Type B pancreatic cell (in vitro differentiated cells): Measurements from ENCODE around the gene APOL2. TPM values are rescaled to one million over a fixed set of nuclear protein-coding genes. Genes with fewer than 3 reads are reported as not detected.
"Not testable (repeated sequence)": the region's sequence is repeated elsewhere in the genome, so short reads cannot be mapped to it uniquely, and the experiment has no call there.

ENCODE experiments used
- DNase-seq: peaks from one replicate; pipeline ENCODE4 v3.0.0; 2021; ENCODE audit warnings: mixed read lengths; ENCODE audit not compliant: unreplicated experiment; ENCODE audit errors: extremely low spot score
- H3K27ac Mint-ChIP-seq: 2 replicates; pipeline ENCODE4 v1.8.0; 2021; ENCODE audit warnings: mild to moderate bottlenecking, mixed read lengths
- H3K27me3 Mint-ChIP-seq: 2 replicates; pipeline ENCODE4 v1.8.0; 2021; ENCODE audit warnings: mixed read lengths
- H3K36me3 Mint-ChIP-seq: 2 replicates; pipeline ENCODE4 v1.8.0; 2021; ENCODE audit warnings: mixed read lengths
- H3K4me1 Mint-ChIP-seq: one replicate; pipeline ENCODE4 v1.8.0; 2021; ENCODE audit warnings: mixed read lengths; ENCODE audit not compliant: unreplicated experiment
- H3K4me3 Mint-ChIP-seq: 2 replicates; pipeline ENCODE4 v1.8.0; 2021; ENCODE audit warnings: mild to moderate bottlenecking, mixed read lengths
- H3K9me3 Mint-ChIP-seq: 2 replicates; pipeline ENCODE4 v1.8.0; 2021; ENCODE audit warnings: mixed read lengths
- CTCF ChIP-seq: fragments of 200-600 bp; sonication (generic); conservative IDR thresholded peaks from 2 replicates; pipeline ENCODE4 v1.5.0; 2021; ENCODE audit warnings: antibody characterized with exemption, mild to moderate bottlenecking
- total RNA-seq: library from RNA; stranded (reverse); gene quantifications from 2 replicates; pipeline ENCODE4 v1.2.1, GENCODE V29; 2021; ENCODE audit warnings: low replicate concordance

Gene APOL2
- total RNA-seq, 1 donor from 2014 or later = 23.7 TPM

GRCh38 chr22:36201630-36202319, 37.6 kb downstream of the APOL2 start, which contains the start of gene APOL4:
TSS of gene APOL4 (minus strand) at chr22:36201809. CDS start at chr22:36201734, 75 bp downstream.
- peak within 1 kb of the TSS; percentile 71 for H3K4me3 Mint-ChIP-seq
- no peak for TF ChIP-seq CTCF
- H3K27ac Mint-ChIP-seq = peak within 1 kb of the TSS; percentile 91
- H3K4me1 Mint-ChIP-seq = peaks cover 56% of the 10 kb centered on the region
- no peaks in the 10 kb centered on the region for H3K9me3 Mint-ChIP-seq
- DNase-seq = no peak
- no peaks in the 10 kb centered on the region for H3K27me3 Mint-ChIP-seq
- no peaks in the 10 kb centered on the region for H3K36me3 Mint-ChIP-seq

GRCh38 chr22:36201025-36201424, 38.3 kb downstream of the APOL2 start:
- H3K4me1 Mint-ChIP-seq = peaks cover 60% of the 10 kb centered on the region
- H3K27me3 Mint-ChIP-seq, H3K36me3 Mint-ChIP-seq, DNase-seq, H3K9me3 Mint-ChIP-seq, H3K4me3 Mint-ChIP-seq, H3K27ac Mint-ChIP-seq: not testable (repeated sequence)

- peaks cover 64% of the 10 kb centered on the region for H3K4me1 Mint-ChIP-seq
- DNase-seq = no peak
- no peak overlapping the region for H3K4me3 Mint-ChIP-seq
- no peaks in the 10 kb centered on the region for H3K27me3 Mint-ChIP-seq
- no peak for TF ChIP-seq CTCF
- no peaks in the 10 kb centered on the region for H3K9me3 Mint-ChIP-seq
- no peak overlapping the region for H3K27ac Mint-ChIP-seq
- no peaks in the 10 kb centered on the region for H3K36me3 Mint-ChIP-seq
Observed at GRCh38 chr22:36199001-36199551, 40.3 kb downstream of the APOL2 start.

DNA sequence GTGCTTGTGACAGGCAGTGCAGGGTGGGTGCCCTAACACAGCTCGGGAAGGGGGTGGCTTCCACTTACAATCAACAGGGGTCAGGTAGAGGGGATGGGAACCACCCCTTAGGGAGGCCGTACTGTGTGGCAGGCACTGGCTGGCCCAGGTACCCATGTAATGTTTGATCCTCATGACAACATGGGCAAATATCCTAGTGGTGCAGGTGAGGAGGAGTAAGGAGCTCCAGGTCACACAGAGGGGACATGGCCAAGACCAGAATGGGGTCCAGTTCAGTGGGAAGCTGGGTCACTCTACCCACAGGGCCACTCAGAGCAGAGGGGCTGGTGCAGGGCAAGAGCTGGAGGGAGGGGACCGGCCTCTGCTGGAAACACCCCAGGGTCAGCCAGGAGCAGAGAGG, 40.8 kb downstream of the APOL2 start:
- H3K27me3 Mint-ChIP-seq = no peaks in the 10 kb centered on the region
- no peak for DNase-seq
- peak overlapping the region; percentile 76 for H3K4me3 Mint-ChIP-seq
- H3K36me3 Mint-ChIP-seq = no peaks in the 10 kb centered on the region
- H3K27ac Mint-ChIP-seq = peak overlapping the region; percentile 85
- no peak for TF ChIP-seq CTCF
- H3K9me3 Mint-ChIP-seq = no peaks in the 10 kb centered on the region
- peaks cover 60% of the 10 kb centered on the region for H3K4me1 Mint-ChIP-seq

DNA sequence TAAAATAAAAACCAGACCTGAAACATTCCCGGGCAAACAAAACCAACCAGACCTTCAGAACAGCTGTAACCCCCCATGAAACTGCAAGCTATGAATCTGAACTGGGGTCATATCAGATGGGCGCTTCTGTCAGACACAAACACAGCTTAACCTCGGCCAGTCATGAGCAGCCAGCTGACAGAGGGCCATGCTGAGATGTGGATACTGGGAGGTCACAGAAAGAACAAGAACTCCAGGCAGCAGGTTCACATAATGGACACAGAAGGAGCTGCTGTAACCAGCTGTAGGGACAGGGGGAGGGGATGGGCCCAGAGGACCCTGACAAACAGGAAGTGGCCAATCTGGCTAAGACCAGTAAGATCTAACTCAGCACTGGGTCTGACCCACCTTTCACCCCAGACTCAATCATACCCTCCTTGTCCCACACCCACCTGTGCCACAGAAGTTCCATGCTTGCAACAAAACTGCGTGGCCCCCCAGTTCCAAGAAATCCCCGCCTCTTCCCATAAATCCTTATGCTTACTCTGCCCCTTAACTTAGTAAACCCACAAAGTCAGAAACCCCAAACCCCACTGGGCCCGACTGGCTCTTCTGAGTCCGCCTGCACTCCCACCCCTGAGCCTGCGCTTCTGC, 41.7 kb downstream of the APOL2 start:
- Mint-ChIP-seq H3K4me3 (peak overlapping the region; percentile 76), H3K4me1 (peaks cover 57% of the 10 kb centered on the region), H3K9me3 (no peaks in the 10 kb centered on the region), H3K36me3 (no peaks in the 10 kb centered on the region), H3K27ac (peak overlapping the region; percentile 85), H3K27me3 (no peaks in the 10 kb centered on the region)
- TF ChIP-seq CTCF = no peak
- DNase-seq = no peak

GRCh38 chr22:36197065-36197440, 42.3 kb downstream of the APOL2 start:
- Mint-ChIP-seq H3K36me3 (no peaks in the 10 kb centered on the region), H3K27me3 (no peaks in the 10 kb centered on the region), H3K4me1 (peaks cover 55% of the 10 kb centered on the region), H3K4me3 (peak overlapping the region; percentile 76), H3K9me3 (no peaks in the 10 kb centered on the region), H3K27ac (peak overlapping the region; percentile 85)
- TF ChIP-seq CTCF = no peak
- DNase-seq = peak; percentile 80
